NCI-H774 (cell line): ENCODE measurements around the gene TCF15.

Experiments used
- DNase-seq: peaks from one replicate; lab custom pipeline; 2025; lab: John Stamatoyannopoulos, UW

The TCF15 gene

GRCh38 chr20:611047-611842, 1.1 kb upstream of the TCF15 start:
- no peak for DNase-seq

GRCh38 chr20:609371-609964, 641 bp downstream of the TCF15 start:
- no peak for DNase-seq

GRCh38 chr20:608970-609369, 1.1 kb downstream of the TCF15 start:
- no peak for DNase-seq

GRCh38 chr20:607476-607875, 2.6 kb downstream of the TCF15 start:
- no peak for DNase-seq

GRCh38 chr20:605237-605636, 4.9 kb downstream of the TCF15 start:
- no peak for DNase-seq

GRCh38 chr20:603116-603640, 6.9 kb downstream of the TCF15 start:
- DNase-seq: no peak

- no peak for DNase-seq
Measured at GRCh38 chr20:602111-602970, 7.8 kb downstream of the TCF15 start.

- no peak for DNase-seq
Measured at GRCh38 chr20:600736-601135, 9.4 kb downstream of the TCF15 start.

- DNase-seq: no peak
Measured at GRCh38 chr20:600141-600540, 10.0 kb downstream of the TCF15 start.

GRCh38 chr20:598133-598850, 11.8 kb downstream of the TCF15 start:
- no peak for DNase-seq

- DNase-seq: no peak
Measured at GRCh38 chr20:597560-597959, 12.5 kb downstream of the TCF15 start.

GRCh38 chr20:595330-596308, 14.5 kb downstream of the TCF15 start:
- no peak for DNase-seq

GRCh38 chr20:592506-592905, 17.6 kb downstream of the TCF15 start:
- no peak for DNase-seq

GRCh38 chr20:591941-592340, 18.2 kb downstream of the TCF15 start:
- no peak for DNase-seq

GRCh38 chr20:588932-589672, 21.0 kb downstream of the TCF15 start:
- DNase-seq: no peak

- no peak for DNase-seq
Measured at GRCh38 chr20:588476-588875, 21.6 kb downstream of the TCF15 start.

- DNase-seq: no peak
Measured at GRCh38 chr20:584971-585301, 25.2 kb downstream of the TCF15 start.

- DNase-seq: no peak
Measured at GRCh38 chr20:584161-584970, 25.7 kb downstream of the TCF15 start.

- DNase-seq: no peak
Measured at GRCh38 chr20:582204-582603, 27.9 kb downstream of the TCF15 start.
